Endometrium (tissue), 2 donors: ENCODE measurements around the gene LMTK3.

Source experiments
- FAIRE-seq: peaks from 2 replicates; lab custom pipeline; 2012; peaks lifted over from hg19 to GRCh38; lab: Jason Lieb, UNC
- donor health status: control.
- donor health status: control.

The LMTK3 gene

DNA sequence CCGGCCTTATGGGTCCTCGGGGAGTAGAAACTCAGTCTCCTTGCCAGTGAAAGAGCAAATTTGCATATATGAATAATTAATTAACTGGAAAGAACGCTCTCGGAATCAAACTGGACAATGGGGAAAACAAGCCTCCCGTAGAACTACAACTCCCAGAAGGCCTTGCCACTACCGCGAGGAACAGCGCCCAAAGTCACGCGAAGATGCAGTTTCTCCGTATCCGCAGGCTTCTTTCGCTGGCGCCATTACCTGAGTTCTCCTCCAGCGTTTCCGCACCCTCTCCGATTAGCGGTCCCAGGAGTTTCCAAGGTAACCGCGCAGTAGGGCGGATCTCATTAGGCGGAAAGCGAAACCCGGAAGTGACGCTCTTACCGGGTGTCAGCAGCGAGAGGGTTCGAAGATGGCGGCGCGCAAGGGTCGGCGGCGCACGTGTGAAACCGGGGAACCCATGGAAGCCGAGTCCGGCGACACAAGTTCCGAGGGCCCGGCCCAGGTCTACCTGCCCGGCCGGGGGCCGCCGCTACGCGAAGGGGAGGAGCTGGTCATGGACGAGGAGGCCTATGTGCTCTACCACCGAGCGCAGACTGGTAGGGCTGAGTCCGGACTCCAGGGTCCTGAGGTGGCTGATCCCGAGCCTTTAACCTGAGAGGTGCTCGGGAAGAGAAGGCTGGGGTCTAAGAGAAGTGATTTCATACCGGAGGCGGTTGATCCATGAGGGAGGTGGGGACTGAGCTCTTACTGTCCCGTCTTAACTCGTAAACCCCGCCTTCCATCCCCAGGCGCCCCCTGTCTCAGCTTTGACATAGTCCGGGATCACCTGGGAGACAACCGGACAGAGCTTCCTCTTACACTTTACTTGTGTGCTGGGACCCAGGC lies 65.8 kb downstream of the LMTK3 start, which contains the start of gene GRWD1:
Gene GRWD1 (plus strand): TSS at position 378 of the 876 bp plus-strand sequence. CDS start 23 bp downstream, at position 401.
- FAIRE-seq, result no peak

GRCh38 chr19:48445256-48445605 lies 66.4 kb downstream of the LMTK3 start:
- peak; percentile 86 for FAIRE-seq

- FAIRE-seq, result no peak
Observed at GRCh38 chr19:48444936-48445200, 66.8 kb downstream of the LMTK3 start.

DNA sequence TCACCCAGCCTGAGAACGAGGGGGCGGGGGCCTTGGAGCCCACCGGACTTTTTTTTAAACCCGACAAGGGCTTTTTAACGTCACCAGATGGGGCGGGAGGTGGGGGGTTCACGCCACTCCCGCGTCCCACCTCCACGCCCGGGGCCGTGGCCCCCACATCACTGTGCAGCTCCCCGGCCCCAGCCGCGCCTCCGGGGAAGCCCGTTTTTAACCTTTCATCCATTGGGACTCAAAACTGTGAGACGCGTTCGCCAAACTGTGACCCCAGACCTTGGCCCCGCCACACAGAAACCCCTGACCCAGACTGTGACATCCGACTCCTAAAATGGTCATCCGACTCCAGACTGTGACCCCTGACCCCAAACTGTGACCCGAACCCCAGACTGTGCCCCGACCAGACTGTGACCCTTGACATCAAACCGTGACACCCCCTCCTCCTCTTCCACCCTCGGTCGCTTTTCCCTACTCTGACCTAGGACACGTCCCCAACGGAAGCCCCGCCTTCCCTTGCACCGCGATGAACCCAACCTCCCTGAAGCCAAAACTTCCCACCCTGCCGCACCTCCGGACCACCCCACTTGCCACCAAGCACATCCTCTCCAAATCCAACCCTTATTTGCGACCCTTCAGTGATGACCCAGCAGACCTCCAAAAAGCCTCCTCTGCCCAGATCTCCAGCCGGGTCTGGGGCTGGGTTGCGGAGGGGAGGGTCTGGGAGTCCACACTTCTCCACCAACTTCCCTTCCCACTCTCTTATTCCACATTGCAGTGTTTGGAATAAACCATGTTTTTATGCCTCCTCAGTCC lies 67.3 kb downstream of the LMTK3 start:
- no peak for FAIRE-seq

DNA sequence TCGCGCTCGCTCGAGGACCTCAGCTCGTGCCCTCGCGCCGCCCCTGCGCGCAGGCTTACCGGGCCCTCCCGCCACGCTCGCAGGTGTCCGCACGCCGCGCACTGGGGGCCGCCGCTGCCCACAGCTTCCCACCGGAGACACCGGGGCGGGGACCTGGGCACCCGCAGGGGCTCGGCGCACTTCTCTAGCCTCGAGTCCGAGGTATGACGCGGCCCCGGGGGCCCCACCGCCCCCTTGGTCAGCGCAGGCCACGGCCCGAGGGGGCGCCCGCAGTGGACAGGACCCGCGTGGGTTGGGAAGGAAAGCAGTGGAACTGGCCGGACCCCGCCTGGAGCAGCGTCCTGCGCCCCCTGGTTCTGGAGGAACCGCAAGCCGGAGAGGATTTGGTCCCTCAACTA lies 67.9 kb downstream of the LMTK3 start:
- FAIRE-seq, result no peak

DNA sequence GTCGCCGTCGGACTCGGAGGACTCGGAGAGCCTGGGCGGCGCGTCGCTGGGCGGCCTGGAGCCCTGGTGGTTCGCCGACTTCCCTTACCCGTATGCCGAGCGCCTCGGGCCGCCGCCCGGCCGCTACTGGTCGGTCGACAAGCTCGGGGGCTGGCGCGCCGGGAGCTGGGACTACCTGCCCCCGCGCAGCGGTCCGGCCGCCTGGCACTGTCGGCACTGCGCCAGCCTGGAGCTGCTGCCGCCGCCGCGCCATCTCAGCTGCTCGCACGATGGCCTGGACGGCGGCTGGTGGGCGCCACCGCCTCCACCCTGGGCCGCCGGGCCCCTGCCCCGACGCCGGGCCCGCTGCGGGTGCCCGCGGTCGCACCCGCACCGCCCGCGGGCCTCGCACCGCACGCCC lies 68.4 kb downstream of the LMTK3 start:
- no peak for FAIRE-seq

- no peak for FAIRE-seq
Observed at GRCh38 chr19:48442116-48443035, 69.3 kb downstream of the LMTK3 start.

GRCh38 chr19:48441360-48442050 lies 70.1 kb downstream of the LMTK3 start:
- FAIRE-seq, result no peak

GRCh38 chr19:48436586-48436985 lies 75.0 kb downstream of the LMTK3 start:
- no peak for FAIRE-seq
